GM19452 (cell line): Measurements from ENCODE around the gene GLIS1.

ENCODE experiments used
- ATAC-seq: cut with Tn5 transposase; IDR thresholded peaks from one replicate; pipeline ENCODE4 v1.9.1; 2021; ENCODE audit not compliant: unreplicated experiment

The GLIS1 gene

DNA sequence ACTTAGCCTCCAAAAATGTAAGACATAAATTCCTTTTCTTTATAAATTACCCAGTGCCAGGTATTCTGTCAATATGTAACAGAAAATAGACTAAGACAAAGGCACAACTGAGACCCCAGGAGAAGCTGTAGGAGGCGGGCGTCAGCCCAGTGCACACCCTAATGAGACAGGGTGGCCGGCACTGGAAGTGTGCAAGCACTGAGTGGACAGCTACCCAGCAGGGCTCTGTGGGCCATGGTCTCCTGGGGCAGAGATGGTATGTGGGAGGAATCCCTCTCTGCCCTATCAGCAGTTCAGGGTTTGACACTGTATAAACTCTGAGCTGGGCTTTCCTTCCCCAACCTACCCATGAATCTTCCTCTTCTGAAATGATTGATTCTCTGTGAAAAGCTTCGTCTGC is 139.5 kb downstream of the GLIS1 start:
- ATAC-seq, result no peak

DNA sequence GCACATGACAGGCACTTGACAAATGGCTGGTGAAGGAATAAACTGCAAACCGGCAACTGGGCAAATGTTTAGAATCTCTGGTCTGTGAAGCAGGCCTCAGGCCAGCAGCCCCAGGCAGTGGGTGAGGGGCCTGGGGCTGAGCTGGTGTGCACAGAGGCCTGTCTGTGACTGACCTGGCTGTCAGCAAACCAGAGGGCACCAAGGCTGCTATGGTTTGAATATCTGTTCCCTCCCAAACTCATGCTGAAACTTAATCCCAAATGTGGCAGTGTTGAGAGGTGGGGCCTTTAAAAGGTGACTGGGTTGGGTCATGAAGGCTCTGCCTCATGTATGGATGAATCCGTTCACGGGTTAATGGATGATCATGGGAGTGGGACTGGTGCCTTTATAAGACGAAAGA is 140.0 kb downstream of the GLIS1 start:
- no peak for ATAC-seq

DNA sequence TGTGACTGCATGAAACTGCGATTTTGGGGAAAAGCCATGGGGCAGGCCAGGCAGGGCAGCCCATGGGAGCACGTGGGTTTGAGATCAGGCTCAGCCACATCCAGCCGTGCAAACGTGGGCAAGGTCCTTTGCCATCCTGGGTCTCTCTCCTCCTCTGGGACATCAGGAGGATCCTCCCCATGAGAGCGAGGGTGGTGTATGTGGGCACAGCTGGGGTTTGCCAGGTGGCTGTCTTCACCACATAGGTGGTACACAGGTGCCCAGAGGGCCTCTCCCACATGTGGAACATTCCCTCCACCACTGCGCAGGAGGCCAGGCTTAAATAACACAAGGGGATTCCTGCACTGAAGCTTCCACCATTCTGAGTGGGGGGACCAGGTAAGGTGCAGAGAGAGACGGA is 143.1 kb downstream of the GLIS1 start:
- no peak for ATAC-seq

- ATAC-seq, result no peak
Measured at GRCh38 chr1:53594391-53595180, 144.4 kb downstream of the GLIS1 start.

GRCh38 chr1:53593758-53594380 is 145.1 kb downstream of the GLIS1 start:
- no peak for ATAC-seq

DNA sequence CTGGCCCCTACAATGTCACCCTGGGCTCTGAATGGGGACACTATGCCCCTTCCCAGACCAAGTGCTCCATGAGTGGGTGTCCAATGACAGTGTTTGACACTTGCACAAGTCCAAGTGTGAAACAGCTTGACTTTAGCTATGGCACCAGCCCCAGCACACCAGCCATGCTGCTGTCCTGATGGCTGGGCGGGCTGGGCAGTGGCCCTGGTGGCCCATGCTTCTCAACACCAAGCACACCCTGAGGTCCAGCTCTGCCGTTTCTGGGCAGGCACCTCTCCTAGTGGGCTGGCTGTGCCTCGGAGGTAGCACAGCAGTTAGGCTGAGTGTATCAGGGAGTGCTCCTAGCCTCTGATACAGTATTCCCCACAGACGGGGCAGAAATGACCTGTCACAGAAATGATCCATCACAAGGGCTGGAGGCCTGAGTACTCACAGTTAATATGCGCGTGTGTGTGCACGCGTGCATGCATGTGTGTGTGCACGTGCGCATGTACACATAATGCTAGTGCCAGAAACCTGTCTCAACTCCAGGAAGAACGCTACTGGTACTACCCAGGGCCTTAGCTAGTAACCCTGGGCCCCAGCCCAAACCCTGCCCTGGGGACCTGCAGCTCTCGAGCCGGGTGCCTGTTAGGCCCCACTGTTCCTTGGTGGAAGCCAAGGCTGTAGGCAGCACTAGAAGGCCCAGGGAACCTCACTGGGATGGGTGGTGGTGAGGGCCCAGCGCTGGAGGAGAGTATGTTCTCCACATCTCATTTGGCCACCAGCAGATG is 145.8 kb downstream of the GLIS1 start:
- no peak for ATAC-seq

- ATAC-seq, result no peak
Measured at GRCh38 chr1:53592521-53592982, 146.4 kb downstream of the GLIS1 start.

DNA sequence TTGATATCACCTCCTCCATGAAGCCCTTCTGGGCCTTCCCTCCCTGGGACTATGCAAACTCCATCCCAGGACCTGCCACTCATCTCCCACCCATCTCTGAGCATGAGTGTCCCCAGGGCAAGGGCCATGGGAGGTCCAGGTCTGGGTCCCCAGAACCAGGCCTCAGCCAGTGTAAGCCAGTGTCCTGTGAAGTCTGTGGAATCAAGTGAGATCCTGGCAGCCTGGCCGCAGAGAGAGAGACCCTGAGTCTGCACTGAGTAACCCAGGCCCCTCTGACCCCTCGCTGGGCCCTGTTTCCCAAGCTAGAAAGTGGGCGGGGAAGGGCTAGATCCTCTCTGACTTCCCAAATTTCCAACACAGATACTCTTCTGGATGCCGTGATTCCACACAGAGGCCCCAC is 147.0 kb downstream of the GLIS1 start:
- no peak for ATAC-seq

- no peak for ATAC-seq
Measured at GRCh38 chr1:53590531-53591515, 148.1 kb downstream of the GLIS1 start.

DNA sequence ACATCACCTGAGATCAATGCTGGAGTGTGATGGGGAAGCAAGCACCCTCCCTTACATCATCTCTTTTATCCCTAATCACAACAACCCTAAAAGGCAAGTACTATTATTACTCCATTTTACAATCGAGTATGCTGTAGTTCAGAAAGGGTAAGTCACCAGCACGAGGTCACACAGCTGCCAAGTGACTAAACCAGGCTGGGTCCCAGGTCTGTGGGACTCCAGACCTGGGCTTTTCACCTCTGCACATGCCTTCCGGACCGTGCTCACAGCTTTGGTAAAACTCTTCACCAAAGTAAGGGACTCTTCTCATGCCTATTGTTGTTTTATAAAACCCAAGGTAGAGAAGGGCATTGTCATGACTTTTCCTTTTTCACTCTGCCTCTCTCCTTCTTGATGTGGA is 148.9 kb downstream of the GLIS1 start:
- no peak for ATAC-seq

- ATAC-seq, result no peak
Measured at GRCh38 chr1:53589043-53589887, 149.7 kb downstream of the GLIS1 start.

- no peak for ATAC-seq
Measured at GRCh38 chr1:53588053-53588779, 150.7 kb downstream of the GLIS1 start.

- no peak for ATAC-seq
Measured at GRCh38 chr1:53587252-53587988, 151.5 kb downstream of the GLIS1 start.

- no peak for ATAC-seq
Measured at GRCh38 chr1:53586765-53587164, 152.2 kb downstream of the GLIS1 start.

GRCh38 chr1:53585565-53585964 is 153.4 kb downstream of the GLIS1 start:
- ATAC-seq, result no peak

DNA sequence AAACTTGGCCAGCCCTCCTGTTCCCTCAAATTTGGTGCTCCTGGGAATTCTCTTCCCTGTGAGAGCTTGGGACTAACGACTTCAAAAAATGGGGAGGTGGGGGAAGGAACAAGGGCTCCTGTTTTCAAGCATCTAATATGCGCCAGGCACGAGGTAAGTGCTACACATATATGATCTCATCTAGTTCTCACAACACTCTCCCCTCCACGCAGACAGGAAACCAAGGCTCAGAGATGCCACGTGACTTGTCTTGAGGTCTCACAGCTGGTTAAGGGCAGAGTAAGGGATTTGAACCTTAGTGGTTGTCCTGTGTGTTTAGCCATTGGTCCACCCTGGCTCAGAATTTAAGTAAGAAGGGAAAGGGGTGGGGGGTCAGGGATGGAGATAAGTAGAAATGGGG is 153.8 kb downstream of the GLIS1 start:
- ATAC-seq, result no peak

- no peak for ATAC-seq
Measured at GRCh38 chr1:53584777-53585107, 154.2 kb downstream of the GLIS1 start.
